Omental fat pad (tissue), 4 donors: ENCODE results near the gene AKAP8L. TPM values are rescaled to one million over a fixed set of nuclear protein-coding genes. Genes with fewer than 3 reads are reported as not detected.
A peak's percentile ranks its signal among the peaks of the same experiment; 100 is the strongest.

Experiments
- ATAC-seq: fragments of 150-250 bp; one replicate; pipeline ENCODE4 v1.9.1; 2016; ENCODE audit warnings: mild to moderate bottlenecking, moderate library complexity; ENCODE audit not compliant: low FRiP score
- DNase-seq: peaks from one replicate; pipeline ENCODE4 v3.0.0-alpha.2; 2019; ENCODE audit warnings: low spot score
- small RNA-seq: library from RNA; depleted of rRNA; stranded (forward); fragments of <200 nt; gene quantifications from one replicate; pipeline ENCODE3, GENCODE V24; 2016
- total RNA-seq, 4 donors: library from RNA; depleted of rRNA; stranded (reverse); fragments of >200 nt; gene quantifications; one replicate each; pipeline ENCODE4 v1.1.0, GENCODE V29; 2016
- TF ChIP-seq, protein P1 (sequence below), 3 donors: fragments of 450-650 bp; IDR thresholded peaks; one replicate each; pipeline ENCODE4 v1.5.1; 2016 to 2017; ENCODE audit warnings: antibody characterized with exemption in 3 of 3, mild to moderate bottlenecking in 3 of 3, moderate library complexity in 2 of 3

The AKAP8L gene
- total RNA-seq, 4 donors from 2014 or later: 52.2 to 141 (median 79.5) TPM

DNA sequence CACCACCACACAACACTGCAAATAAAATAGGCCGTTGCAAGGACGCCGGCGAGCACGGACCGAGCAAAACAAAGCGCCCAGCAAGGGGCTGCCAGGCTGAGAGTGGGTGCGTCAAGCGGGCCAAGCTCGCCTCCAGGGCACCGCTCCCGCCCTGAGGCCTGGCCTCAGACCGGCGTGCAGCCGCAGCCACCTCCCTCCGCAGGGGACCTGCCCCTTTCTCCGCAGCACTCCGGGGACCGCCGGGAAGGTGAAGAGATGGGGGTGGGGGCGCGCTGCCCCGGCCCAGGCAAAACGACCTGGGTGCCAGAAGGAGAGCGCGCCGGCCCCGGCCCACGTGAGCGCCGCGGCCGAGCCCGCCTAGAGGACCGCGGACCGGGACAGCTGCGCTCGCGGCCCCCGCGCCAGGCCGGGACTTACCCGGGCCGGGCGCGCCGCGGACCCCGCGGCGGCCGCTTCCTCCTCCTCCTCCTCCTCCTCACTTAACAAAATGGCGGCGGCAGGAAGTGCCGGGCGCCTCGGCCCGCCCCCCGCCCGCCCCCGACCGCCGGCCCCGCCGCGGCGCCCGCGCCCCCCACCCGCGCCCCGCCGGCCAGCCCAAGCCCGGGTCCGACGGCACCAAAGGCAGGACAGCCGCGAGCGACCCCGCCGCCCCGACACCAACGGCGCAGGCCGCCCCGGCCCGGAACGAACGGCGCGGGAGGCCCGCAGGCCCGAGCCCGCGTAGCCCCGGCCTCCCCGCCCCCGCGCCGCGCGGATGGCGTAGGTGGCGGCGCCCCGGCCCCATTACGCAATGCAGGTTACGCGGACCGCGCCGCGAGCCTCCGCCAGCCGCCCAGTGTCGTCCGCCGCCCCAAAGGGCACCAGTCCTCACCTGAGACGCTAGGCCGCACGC, 87.1 kb downstream of the AKAP8L start:
- ATAC-seq (peak; percentile 49), DNase-seq (peak; percentile 38)
- TF ChIP-seq, protein P1, sequence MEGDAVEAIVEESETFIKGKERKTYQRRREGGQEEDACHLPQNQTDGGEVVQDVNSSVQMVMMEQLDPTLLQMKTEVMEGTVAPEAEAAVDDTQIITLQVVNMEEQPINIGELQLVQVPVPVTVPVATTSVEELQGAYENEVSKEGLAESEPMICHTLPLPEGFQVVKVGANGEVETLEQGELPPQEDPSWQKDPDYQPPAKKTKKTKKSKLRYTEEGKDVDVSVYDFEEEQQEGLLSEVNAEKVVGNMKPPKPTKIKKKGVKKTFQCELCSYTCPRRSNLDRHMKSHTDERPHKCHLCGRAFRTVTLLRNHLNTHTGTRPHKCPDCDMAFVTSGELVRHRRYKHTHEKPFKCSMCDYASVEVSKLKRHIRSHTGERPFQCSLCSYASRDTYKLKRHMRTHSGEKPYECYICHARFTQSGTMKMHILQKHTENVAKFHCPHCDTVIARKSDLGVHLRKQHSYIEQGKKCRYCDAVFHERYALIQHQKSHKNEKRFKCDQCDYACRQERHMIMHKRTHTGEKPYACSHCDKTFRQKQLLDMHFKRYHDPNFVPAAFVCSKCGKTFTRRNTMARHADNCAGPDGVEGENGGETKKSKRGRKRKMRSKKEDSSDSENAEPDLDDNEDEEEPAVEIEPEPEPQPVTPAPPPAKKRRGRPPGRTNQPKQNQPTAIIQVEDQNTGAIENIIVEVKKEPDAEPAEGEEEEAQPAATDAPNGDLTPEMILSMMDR (IDR thresholded peaks at IDR 0.05): no peak

DNA sequence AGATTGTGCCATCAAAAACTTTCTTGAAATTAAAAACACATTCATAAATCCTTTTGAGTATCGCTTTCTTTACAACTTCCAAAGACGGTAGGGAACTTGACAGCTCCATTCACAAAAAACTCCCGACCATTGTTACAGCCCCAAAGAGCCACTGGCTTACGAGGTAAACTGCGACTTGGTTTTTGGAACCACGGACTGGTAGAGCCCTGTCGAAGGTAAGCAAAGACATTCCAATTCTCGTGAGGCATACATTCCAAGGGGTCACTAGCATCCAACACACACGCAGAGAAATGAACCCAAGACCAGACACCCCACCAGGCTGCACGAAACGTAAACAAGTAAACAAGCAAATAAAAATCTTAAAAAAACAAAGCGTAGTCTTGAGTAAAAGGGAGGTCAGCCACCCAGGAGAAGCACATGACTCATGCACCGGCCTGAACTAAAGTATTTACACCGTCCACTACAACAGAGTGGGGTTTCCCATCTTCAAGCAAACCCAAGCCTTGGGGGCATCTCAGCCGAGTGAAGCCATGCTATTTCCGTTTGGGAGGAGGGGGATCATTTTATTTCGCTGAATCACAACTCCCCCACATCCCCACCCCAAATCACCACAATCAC, 87.9 kb downstream of the AKAP8L start:
- no peak for DNase-seq
- peak; percentile 85 for ATAC-seq
- TF ChIP-seq, protein P1 (IDR thresholded peaks at IDR 0.05): no peak

Small RNA genes lying within 50 kb of the gene (small RNA-seq; reads per million reads assigned to genes)
- gene AC005776.1 (not detected), gene MIR1470 (not detected)

Other genes with a start within 250 kb of the AKAP8L start
- 10 to 100 TPM in 3 of 4 donors, 1 to 10 TPM in 1; 6.1 to 82.8 (median 24.4) TPM for gene NOTCH3, start 218.0 kb downstream of the AKAP8L start, total RNA-seq
- gene EPHX3, start 186.5 kb downstream of the AKAP8L start, total RNA-seq: under 1 TPM in 1 of 4 donors, not detected in 3; 0.84 TPM
- gene BRD4, start 86.4 kb downstream of the AKAP8L start, total RNA-seq: 10 to 100 TPM; 22.6 to 49.1 (median 30.1) TPM
- gene AKAP8, start 39.2 kb downstream of the AKAP8L start, total RNA-seq: 10 to 100 TPM; 17.5 to 45.6 (median 22.8) TPM
- 10 to 100 TPM; 17.4 to 41.8 (median 33.6) TPM for gene WIZ, start 31.0 kb upstream of the AKAP8L start, total RNA-seq
- 1 to 10 TPM; 2.0 to 6.9 (median 3.6) TPM for gene RASAL3, start 45.6 kb upstream of the AKAP8L start, total RNA-seq
- not detected for gene PGLYRP2, start 60.5 kb upstream of the AKAP8L start, total RNA-seq
- gene CYP4F22, start 89.5 kb upstream of the AKAP8L start, total RNA-seq: 1 to 10 TPM in 1 of 4 donors, under 1 TPM in 1, not detected in 2; 0.36 to 1.3 TPM
- gene CYP4F8, start 196.2 kb upstream of the AKAP8L start, total RNA-seq: not detected
- gene CYP4F3, start 221.9 kb upstream of the AKAP8L start, total RNA-seq: 10 to 100 TPM in 1 of 4 donors, 1 to 10 TPM in 2, under 1 TPM in 1; 0.31 to 11.5 (median 1.5) TPM